Measurements from ENCODE around the gene CCDC154.

CCDC154 gene

DNA sequence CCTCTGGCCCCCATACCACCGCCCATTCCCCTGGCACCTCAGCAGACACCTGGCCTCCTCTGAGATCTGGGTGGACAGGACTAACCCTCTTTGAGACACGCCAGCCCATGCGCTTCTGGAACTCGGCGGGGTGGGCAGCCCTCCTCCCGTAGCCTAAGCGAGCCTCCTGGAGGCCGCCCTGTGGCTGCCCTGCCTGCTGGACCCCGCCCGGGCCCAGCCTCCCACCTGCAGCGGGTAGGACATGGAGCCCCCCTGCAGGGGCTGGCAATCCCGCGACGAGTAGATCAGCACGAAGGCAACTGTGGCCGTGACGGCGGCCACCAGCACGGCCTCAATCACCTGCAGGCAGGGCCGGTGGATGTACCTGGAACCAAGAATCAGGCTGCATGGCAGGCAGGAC, 8.2 kb upstream of the CCDC154 start:
- TF ChIP-seq GATA2 (IDR thresholded peaks at IDR 0.05; ENCODE audit: low read depth, low read length), result no peak
- no peak for TF ChIP-seq GATA3 (IDR thresholded peaks at IDR 0.05; ENCODE audit: low read depth, low read length)

DNA sequence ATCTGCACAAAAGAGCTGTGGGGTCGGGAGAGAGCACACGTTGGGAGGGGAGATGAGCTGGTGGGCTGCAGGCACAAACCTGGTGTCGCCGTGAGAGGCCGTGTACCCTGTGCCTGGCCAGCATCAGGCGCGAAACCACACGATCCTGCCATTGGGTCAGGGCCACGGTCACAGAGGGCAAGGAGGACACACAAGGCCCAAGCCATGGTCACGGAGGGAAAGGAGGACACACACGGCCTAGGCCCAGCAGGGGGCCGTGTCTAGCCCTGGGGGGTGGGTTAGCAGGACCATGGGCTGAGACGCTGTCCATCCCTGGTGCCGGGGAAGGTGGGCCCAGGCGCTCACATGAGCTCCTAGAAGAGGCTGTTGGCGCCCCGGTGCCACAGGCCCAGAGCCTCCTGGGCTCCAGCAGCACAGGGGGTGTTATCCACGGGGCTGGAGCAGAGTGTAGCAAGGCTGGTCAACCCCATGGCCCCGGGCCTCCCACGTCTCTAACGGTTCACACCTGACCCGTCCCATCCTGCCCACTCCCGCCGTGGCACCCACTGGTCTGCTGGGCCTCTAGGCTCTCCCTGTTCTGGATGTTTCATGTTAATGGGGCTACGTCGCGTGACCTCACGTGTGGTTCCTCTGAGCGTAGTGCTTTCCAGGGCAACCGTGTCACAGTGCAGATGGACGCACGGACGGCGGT, 7.5 kb upstream of the CCDC154 start:
- TF ChIP-seq GATA2 (IDR thresholded peaks at IDR 0.05; ENCODE audit: low read depth, low read length) (no peak), GATA3 (IDR thresholded peaks at IDR 0.05; ENCODE audit: low read depth, low read length) (no peak)

DNA sequence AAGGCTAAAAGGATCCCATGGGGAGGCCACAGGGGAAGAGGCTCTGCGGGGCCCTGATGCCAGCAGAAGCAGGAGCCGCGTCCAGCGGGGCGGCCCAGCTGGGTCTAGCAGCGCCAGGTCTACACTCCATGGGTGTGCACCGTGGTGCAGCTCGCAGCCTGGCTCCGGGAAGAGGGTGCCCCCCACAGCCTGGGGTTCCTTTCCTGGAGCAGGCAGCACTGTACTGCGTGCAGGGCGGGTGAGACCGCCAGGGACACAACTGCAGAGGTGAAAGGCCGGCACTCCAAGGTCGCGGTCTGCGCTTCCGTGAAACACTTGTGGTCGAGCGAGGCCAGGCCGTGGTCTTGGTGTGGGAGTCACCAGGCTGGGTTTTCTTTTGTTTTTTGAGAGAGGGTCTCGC, 6.5 kb upstream of the CCDC154 start:
- TF ChIP-seq GATA3 (IDR thresholded peaks at IDR 0.05; ENCODE audit: low read depth, low read length) (no peak), GATA2 (IDR thresholded peaks at IDR 0.05; ENCODE audit: low read depth, low read length) (no peak)

DNA sequence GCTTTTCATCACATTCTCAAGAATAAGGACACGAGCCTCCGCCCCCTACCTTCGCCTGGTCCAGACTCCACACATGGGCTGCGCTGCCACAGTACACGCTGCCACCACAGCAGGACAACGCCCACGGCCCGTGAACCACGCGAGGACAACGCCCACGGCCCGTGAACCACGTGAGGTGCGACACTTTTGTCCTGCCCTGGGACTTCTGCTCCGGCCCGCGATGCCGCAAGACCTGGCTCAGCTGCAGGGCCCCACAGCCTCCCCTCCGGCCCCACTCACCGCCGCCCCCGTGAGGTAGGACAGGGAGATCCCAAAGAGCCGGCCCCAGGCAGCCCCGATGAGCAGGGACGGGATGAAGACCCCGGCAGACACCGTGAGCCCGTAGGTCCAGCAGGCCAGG, 5.9 kb upstream of the CCDC154 start:
- TF ChIP-seq GATA3 (IDR thresholded peaks at IDR 0.05; ENCODE audit: low read depth, low read length), result no peak

DNA sequence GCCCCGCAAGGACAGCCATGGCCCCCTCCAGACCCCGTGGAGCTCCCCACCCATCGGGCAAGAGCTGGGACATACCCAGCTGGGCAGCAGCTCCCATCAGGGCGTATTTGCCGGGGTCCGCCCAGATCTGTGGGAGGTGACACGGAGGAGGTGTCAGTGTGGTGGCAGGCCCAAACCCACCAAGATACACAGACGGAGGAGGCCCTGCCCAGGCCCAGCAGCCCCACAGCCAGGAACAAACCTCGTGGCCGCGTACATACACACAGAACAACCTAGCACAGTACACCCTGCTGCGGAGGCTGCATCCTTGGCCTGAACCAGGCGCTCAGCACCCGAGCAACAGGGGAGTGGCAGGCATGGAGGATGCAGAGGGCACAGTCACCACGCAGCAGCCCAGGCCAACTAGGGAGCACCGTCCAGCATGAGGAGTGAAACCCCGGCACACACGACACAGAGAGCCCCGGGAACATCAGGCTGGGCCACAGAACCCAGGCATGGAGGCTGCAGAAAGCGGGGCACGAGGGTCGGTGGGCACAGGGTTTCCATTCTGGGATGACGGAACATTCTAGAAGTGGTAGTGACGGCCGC, 4.9 kb upstream of the CCDC154 start:
- TF ChIP-seq GATA2 (IDR thresholded peaks at IDR 0.05; ENCODE audit: low read depth, low read length) (no peak), GATA3 (IDR thresholded peaks at IDR 0.05; ENCODE audit: low read depth, low read length) (no peak)

DNA sequence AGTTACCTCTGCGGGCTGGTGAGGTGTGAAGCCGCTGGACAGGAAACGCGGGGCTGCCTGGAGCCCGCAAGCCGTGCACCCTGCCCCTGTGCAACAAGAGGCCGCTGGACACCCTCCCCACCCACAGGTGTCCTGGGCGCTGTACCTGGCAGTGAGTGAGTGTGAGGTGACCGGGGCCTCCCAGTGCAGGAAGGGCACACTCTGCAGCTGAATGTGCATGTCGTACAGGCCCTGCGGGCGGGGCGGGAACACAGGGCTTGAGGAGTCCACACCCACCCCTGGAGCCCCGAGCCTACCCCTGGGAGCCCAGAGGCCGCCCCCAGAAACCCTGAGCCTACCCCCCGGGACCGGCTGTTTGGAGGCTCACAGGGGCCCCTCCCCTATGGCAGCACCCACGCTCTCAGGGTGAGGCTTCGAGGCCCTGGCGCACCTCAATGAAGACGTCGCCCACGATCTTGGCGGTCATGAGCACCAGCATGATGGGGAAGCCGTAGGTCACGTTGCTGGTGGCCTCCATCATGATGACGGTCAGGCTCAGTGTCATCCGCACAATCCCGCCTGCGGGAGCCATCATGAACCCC, 4.3 kb upstream of the CCDC154 start:
- TF ChIP-seq GATA3 (IDR thresholded peaks at IDR 0.05; ENCODE audit: low read depth, low read length), result no peak
- no peak for TF ChIP-seq GATA2 (IDR thresholded peaks at IDR 0.05; ENCODE audit: low read depth, low read length)

DNA sequence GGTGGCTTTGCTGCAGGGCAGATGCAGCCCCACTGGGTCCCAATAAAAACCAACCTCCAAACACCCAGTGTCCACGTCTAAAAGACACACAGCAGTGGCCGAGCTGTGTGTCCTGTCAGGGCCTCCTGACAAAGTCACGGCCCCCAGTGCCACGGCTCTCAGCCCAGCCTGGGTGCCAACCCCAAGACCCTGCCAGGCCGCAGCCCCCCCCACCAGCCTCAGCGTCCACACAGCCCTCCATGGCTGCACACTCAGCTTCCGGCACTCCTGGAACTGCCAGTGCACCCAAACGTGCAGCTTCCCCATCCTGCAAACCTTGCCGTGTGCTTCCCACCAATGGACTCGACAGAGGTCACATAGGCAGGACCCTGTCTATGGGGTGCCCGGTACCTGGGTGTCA, 3.6 kb upstream of the CCDC154 start:
- TF ChIP-seq GATA3 (IDR thresholded peaks at IDR 0.05; ENCODE audit: low read depth, low read length) (no peak), GATA2 (IDR thresholded peaks at IDR 0.05; ENCODE audit: low read depth, low read length) (no peak)

DNA sequence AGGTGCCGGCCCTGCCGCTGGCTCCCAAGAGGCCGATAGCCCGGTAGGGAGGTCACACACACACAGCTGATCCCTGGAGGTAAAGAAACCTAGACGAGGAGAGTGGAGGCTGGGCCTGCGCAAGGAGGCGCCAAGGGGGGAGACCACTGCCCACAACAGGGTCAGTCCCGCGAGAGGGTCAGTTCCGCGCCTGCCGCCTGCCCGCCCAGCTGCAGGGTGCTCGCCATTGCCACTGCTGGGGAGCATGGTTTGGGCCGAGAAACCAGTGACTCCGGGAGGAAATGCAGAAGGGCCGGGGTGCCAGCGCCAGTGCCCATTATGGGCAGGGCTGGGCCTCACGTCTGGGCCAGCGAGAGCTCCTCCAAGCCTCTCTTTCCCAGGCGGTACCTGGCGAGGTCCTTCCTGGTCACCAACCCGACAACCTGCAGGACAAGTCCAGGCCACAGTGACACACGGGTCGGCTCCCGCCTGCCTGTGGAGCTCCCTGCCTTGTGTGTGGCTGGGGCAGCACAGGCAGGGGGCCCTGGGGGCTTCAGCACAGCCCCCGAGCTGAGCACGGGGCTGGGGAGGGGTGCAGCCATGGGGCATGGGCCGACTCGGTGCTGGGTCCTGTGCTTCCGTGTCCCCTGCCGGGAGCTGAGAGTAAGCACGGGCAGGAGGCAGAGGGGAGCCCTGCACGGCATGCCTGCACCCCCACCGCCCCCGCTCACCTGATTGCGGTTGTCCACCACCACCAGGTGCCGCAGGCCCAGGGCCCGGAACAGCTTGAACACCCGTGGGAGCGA, 2.1 kb upstream of the CCDC154 start:
- TF ChIP-seq GATA3 (IDR thresholded peaks at IDR 0.05; ENCODE audit: low read depth, low read length), result no peak
- no peak for TF ChIP-seq GATA2 (IDR thresholded peaks at IDR 0.05; ENCODE audit: low read depth, low read length)

DNA sequence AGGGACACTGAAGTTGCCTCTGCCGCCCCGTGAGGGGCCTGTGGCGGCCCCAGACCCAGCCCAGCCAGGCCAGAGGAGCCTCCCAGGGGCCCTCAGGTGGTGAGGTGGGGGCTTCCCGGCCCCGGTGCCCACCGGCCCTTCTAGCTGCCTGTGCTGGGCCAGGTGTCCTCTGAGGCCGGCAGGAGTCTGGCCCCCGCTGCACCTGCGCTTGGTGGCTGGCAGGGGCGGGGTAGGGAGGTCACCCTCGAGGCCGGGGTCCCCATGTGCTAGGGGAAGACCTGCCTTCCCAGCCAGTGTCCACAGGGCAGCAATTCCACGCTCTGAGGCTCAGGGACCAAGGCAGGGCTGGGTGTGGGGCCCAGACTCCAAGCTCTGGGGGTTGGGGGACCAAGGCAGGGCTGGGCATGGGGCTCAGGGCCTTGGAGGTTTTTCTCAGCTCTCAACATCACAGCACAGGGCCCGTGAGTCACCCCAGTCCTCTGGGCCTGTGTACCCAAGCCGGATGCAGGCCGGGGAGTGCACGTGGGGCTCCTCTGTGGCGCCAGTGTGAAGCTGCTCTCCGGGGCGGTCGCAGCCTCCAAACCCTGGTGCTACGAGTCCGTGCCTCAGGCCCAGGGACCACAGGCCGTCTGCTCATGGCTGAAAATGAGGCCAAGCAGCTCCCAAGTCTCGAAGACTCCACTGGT, 1.3 kb upstream of the CCDC154 start:
- no peak for TF ChIP-seq GATA3 (IDR thresholded peaks at IDR 0.05; ENCODE audit: low read depth, low read length)
- TF ChIP-seq GATA2 (IDR thresholded peaks at IDR 0.05; ENCODE audit: low read depth, low read length), result no peak

DNA sequence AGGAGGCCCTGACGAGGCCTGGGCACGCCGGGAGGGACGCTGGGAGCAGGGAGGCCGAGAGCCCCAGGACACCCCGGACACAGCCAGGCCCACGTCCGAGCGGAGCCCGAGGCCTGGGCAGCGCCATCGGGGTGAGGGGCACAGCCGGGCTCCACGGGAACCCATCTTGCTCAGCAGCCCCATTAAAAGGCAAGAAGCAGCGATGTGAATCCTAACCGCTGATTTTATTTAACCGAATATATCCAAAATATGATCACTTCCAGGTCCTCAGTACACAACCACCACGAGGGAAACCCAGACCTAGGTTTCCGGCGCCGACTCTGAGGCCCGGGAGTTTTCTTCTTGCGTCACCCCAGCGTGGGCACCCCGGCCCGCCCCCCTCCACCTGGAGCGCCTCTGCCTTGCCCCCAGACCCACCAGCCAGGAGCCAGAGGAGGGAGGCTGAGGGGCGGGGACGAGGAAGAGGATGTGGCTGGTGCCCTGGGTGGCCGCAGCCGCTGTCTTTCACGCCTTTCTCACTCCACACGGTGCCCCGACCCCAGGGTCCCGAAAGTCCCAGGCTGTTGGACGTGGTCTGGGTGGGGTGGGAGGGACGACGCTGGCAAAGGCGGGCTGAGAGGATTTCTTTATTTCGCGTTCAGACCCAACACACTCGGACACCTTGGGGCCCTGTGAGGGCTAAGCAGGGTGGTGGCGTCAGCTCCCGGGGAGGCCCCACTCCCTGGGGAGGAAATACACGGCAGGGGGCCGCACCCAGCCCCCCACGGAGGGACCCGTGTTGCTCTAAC, 568 bp upstream of the CCDC154 start:
- TF ChIP-seq GATA3 (IDR thresholded peaks at IDR 0.05; ENCODE audit: low read depth, low read length) (no peak), GATA2 (IDR thresholded peaks at IDR 0.05; ENCODE audit: low read depth, low read length) (no peak)

DNA sequence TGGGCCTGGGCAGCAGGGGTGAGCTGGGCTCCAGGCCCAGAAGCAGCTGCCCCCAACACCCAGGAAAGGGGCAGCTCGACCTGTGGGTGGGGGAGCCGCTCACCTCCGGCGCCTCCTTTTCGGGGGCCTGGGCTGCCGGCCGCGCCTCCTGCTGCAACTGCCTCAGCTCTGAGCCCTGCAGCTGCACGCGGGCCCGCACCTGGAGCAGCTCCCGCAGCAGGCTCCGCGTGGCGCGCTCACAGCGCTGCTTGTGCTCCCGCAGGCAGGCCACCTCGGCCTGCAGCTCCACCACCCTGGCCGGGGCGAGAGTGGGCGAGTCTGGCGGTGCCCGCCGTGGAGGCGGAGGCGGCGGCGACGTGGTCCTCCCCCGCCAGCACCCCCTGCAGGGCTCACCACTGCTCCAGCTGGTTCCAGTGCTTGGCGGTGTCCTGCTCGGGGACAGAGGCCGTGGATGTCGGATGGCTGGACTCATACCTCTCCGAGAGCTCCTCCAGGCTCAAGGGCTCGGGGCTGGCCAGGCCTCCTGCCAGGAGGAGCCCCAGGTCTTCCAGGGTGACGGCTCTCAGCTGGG, 868 bp downstream of the CCDC154 start:
- TF ChIP-seq GATA3 (IDR thresholded peaks at IDR 0.05; ENCODE audit: low read depth, low read length), result no peak
- TF ChIP-seq GATA2 (IDR thresholded peaks at IDR 0.05; ENCODE audit: low read depth, low read length), result no peak

DNA sequence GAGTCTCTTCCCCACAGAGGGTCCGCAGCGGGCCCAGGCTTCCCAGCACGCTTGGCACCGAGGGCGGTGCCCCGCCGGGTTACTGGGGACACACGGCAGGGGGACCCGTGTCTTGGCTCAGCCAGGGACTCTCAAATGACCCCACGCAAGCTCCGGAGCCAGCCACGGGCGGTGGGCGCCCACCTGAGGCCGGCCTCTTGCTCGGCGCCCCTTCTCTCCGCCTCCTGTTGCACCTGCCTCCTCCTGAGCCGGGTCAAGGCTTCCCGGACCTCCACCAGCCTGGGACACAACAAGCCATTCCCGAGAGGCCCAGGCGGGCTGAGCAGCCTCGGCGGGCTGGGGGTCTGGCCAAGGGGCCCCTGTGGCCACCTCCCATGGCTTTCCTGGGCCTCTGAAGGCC, 1.7 kb downstream of the CCDC154 start:
- TF ChIP-seq GATA3 (IDR thresholded peaks at IDR 0.05; ENCODE audit: low read depth, low read length) (no peak), GATA2 (IDR thresholded peaks at IDR 0.05; ENCODE audit: low read depth, low read length) (no peak)

DNA sequence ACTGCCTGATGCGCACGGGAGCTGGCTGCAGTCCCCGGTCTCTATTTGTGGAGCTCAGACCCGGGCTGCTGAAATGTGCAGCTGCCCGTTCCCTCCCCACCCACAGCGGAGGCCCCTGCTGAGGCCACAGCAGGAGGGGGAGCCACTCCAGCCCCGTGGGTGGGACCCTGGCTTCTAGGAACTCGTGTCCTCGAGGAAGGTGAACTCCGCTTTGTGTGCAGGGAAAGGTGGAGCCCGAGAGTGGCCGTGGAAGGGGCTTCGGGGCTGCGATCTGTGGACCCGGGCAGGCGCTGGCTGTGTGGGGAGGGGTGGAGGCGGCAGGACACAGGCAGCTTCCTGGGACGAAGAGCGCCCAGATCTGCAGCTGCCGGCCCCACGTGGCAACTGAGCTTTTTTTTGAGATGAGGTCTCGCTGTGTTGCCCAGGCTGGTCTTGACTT, 2.9 kb downstream of the CCDC154 start:
- TF ChIP-seq GATA3 (IDR thresholded peaks at IDR 0.05; ENCODE audit: low read depth, low read length) (no peak), GATA2 (IDR thresholded peaks at IDR 0.05; ENCODE audit: low read depth, low read length) (no peak)

All from SH-SY5Y (cell line).